Measurements from ENCODE around the gene ANHX.

DNA sequence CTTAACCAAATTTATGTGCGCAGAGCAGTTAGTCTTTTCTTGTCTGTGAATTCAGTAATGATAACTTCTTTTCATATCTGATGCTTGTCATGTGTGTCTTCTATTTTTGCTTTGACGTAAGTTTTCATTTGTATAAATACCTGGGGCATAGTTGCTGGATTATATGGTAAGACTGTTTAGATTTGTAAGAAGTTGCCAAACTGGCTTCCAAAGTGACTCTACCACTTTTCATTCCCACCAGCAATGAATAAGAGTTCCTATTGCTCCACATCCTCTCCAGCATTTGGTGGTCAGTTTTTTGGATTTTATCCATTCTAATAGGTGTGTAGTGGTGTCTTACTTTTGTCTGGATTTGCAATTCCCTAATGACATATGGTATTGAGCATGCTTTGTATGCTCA lies 45.5 kb downstream of the ANHX start:
- TF ChIP-seq CTCF (IDR thresholded peaks at IDR 0.05; ENCODE audit: low read depth, low read length, missing input control) (no peak), ZBTB33 (IDR thresholded peaks at IDR 0.05) (no peak), MAX (IDR thresholded peaks at IDR 0.05) (no peak), REST (IDR thresholded peaks at IDR 0.05) (no peak), YY1 (IDR thresholded peaks at IDR 0.05) (no peak), TAF1 (conservative IDR thresholded peaks at IDR 0.05) (no peak), SP1 (IDR thresholded peaks at IDR 0.05) (no peak), EGR1 (IDR thresholded peaks at IDR 0.05; ENCODE audit: low read depth in 2 of 2) (no peak), RAD21 (IDR thresholded peaks at IDR 0.05) (no peak), GABPA (IDR thresholded peaks at IDR 0.05 in 1 of 2, conservative IDR thresholded peaks at IDR 0.05 in 1 of 2) (no peak), HNF4A (conservative IDR thresholded peaks at IDR 0.05) (no peak), RXRA (IDR thresholded peaks at IDR 0.05) (no peak), NR2F2 (IDR thresholded peaks at IDR 0.05) (no peak)

All from liver (tissue), 3 donors.